Liver (tissue), 9 donors: ENCODE measurements around the gene CACNA1H. TPM values are rescaled to one million over a fixed set of nuclear protein-coding genes. Genes with fewer than 3 reads are reported as not detected.

Experiments used
- DNase-seq: peaks from one replicate; pipeline ENCODE4 v3.0.0-alpha.2; 2017; ENCODE audit warnings: low spot score
- H3K27ac ChIP-seq, 2 donors: one replicate each; pipeline ENCODE4 v1.7.0; 2013; ENCODE audit warnings: inconsistent platforms in 2 of 2, low read length in 2 of 2, control low read depth in 1 of 2, low read depth in 1 of 2, mild to moderate bottlenecking in 1 of 2
- H3K27me3 ChIP-seq, 4 donors: one replicate each; pipeline versions ENCODE4 v1.6.1 to v1.7.0; 2013; ENCODE audit warnings: low read length in 3 of 4, inconsistent platforms in 1 of 4, mild to moderate bottlenecking in 1 of 4, moderate library complexity in 1 of 4; ENCODE audit not compliant: control insufficient read depth in 4 of 4, insufficient read depth in 4 of 4
- H3K36me3 ChIP-seq, 4 donors: one replicate each; pipeline versions ENCODE4 v1.6.1 to v1.7.0; 2013; ENCODE audit warnings: low read length in 3 of 4, mild to moderate bottlenecking in 3 of 4, low read depth in 1 of 4, moderate library complexity in 1 of 4; ENCODE audit not compliant: control insufficient read depth in 4 of 4, insufficient read depth in 3 of 4
- H3K4me1 ChIP-seq, 4 donors: one replicate each; pipeline versions ENCODE4 v1.6.1 to v1.7.0; 2013; ENCODE audit warnings: low read length in 3 of 4, mild to moderate bottlenecking in 3 of 4, moderate library complexity in 1 of 4; ENCODE audit not compliant: control insufficient read depth in 4 of 4, insufficient read depth in 4 of 4
- H3K4me3 ChIP-seq, 3 donors: one replicate each; pipeline versions ENCODE4 v1.6.1 to v1.7.0; 2013; ENCODE audit warnings: low read length in 3 of 3, control low read depth in 1 of 3, low read depth in 1 of 3, mild to moderate bottlenecking in 1 of 3
- H3K9ac ChIP-seq, 2 donors: one replicate each; pipeline ENCODE4 v1.7.0; 2013; ENCODE audit warnings: low read length in 2 of 2, mild to moderate bottlenecking in 2 of 2, moderate library complexity in 2 of 2, control low read depth in 1 of 2, low read depth in 1 of 2
- H3K9me3 ChIP-seq, 4 donors: one replicate each; pipeline versions ENCODE4 v1.6.1 to v1.7.0; 2013; ENCODE audit warnings: low read length in 3 of 4; ENCODE audit not compliant: control insufficient read depth in 4 of 4
- ATF3 ChIP-seq: IDR thresholded peaks from 2 replicates; pipeline ENCODE4 v1.6.1; 2016; ENCODE audit warnings: antibody characterized with exemption
- CTCF ChIP-seq: fragments of 150-350 bp; IDR thresholded peaks from 2 replicates; pipeline ENCODE4 v1.5.1; 2017; ENCODE audit warnings: improper control_type of control experiment, low read depth, low read length; ENCODE audit not compliant: missing input control
- EGR1 ChIP-seq, 2 donors: IDR thresholded peaks; 2 replicates each; pipeline ENCODE4 v1.6.1; 2016 to 2018; ENCODE audit warnings: antibody characterized with exemption in 2 of 2, low read depth in 2 of 2
- GABPA ChIP-seq, 2 donors: IDR thresholded peaks in 1 of 2; conservative IDR thresholded peaks in 1 of 2; 2 replicates each; pipeline ENCODE4 v1.6.1; 2016; ENCODE audit warnings: antibody characterized with exemption in 2 of 2, mild to moderate bottlenecking in 1 of 2, moderate library complexity in 1 of 2
- HNF4A ChIP-seq, 2 donors: conservative IDR thresholded peaks; 2 replicates each; pipeline ENCODE4 v1.6.1; 2016; ENCODE audit warnings: antibody characterized with exemption in 2 of 2, mild to moderate bottlenecking in 2 of 2
- HNF4G ChIP-seq: IDR thresholded peaks from 2 replicates; pipeline ENCODE4 v1.6.1; 2016; ENCODE audit warnings: antibody characterized with exemption
- JUND ChIP-seq, 2 donors: IDR thresholded peaks; 2 replicates each; pipeline ENCODE4 v1.6.1; 2016; ENCODE audit warnings: antibody characterized with exemption in 2 of 2
- MAX ChIP-seq: IDR thresholded peaks from 2 replicates; pipeline ENCODE4 v1.6.1; 2016; ENCODE audit warnings: antibody characterized with exemption
- NR2F2 ChIP-seq: IDR thresholded peaks from 2 replicates; pipeline ENCODE4 v1.6.1; 2016; ENCODE audit warnings: antibody characterized with exemption
- REST ChIP-seq: IDR thresholded peaks from 2 replicates; pipeline ENCODE4 v1.6.1; 2016; ENCODE audit warnings: antibody characterized with exemption, mild to moderate bottlenecking
- RXRA ChIP-seq, 2 donors: IDR thresholded peaks; 2 replicates each; pipeline ENCODE4 v1.6.1; 2017 to 2018; ENCODE audit warnings: antibody characterized with exemption in 2 of 2, mild to moderate bottlenecking in 1 of 2
- SP1 ChIP-seq: IDR thresholded peaks from 2 replicates; pipeline ENCODE4 v1.6.1; 2018; ENCODE audit warnings: antibody characterized with exemption, mild to moderate bottlenecking
- TAF1 ChIP-seq: conservative IDR thresholded peaks from 2 replicates; pipeline ENCODE4 v1.6.1; 2016; ENCODE audit warnings: antibody characterized with exemption, mild to moderate bottlenecking
- YY1 ChIP-seq: IDR thresholded peaks from 2 replicates; pipeline ENCODE4 v1.6.1; 2016; ENCODE audit warnings: antibody characterized with exemption, mild to moderate bottlenecking
- ZBTB33 ChIP-seq: IDR thresholded peaks from 2 replicates; pipeline ENCODE4 v1.6.1; 2016; ENCODE audit warnings: antibody characterized with exemption
- WGBS: extraction: QIAGEN DNeasy Blood & Tissue Kit; methylation state at CpG from one replicate; pipeline ENCODE4 v1.1.7; 2013; 5-methylcytosine and 5-hydroxymethylcytosine counted together
- polyA plus RNA-seq, 2 donors: library from polyadenylated mRNA; stranded (reverse) in 1 of 2; unstranded in 1 of 2; fragments of 200-250 nt in 1 of 2; fragments of >200 nt in 1 of 2; fragmentation: Nextera tagmentation in 1 of 2; extraction: Ambion mirVana in 1 of 2; gene quantifications; one replicate each; pipeline versions ENCODE4 v1.2.1 to v1.2.3, GENCODE V29; 2013 to 2015
- total RNA-seq, 2 donors: library from RNA; depleted of rRNA; stranded (reverse); fragments of >200 nt; gene quantifications; one replicate each; pipeline ENCODE4 v1.2.3, GENCODE V29; 2014
- donor health status: healthy.
- donor health status: healthy.
- donor health status: healthy.
- donor health status: healthy.
- donor health status: healthy.

Gene CACNA1H
- total and polyA plus RNA-seq, 4 donors: 0.21 to 8.5 (median 6.1) TPM

- Histone ChIP-seq H3K27ac (no peak overlapping the region), H3K36me3 (peaks cover 0 to 61% (median 19%) of the 10 kb centered on the region in 4 donors), H3K4me3 (no peak overlapping the region), H3K4me1 (peaks cover 0 to 4% (median under 1%) of the 10 kb centered on the region in 4 donors), H3K9ac (no peak overlapping the region), H3K27me3 (no peaks in the 10 kb centered on the region), H3K9me3 (no peaks in the 10 kb centered on the region)
- WGBS: 89% methylated on average over 15 of the region's 21 CpGs
- no peak for TF ChIP-seq ATF3
- TF ChIP-seq GABPA (IDR thresholded peaks at IDR 0.05 in 1 of 2, conservative IDR thresholded peaks at IDR 0.05 in 1 of 2): no peak
- no peak for TF ChIP-seq ZBTB33
- TF ChIP-seq NR2F2: no peak
- no peak for TF ChIP-seq JUND (IDR thresholded peaks at IDR 0.05)
- no peak for TF ChIP-seq SP1
- TF ChIP-seq RXRA (IDR thresholded peaks at IDR 0.05): no peak
- no peak for TF ChIP-seq EGR1 (IDR thresholded peaks at IDR 0.05; ENCODE audit: low read depth in 2 of 2)
- no peak for TF ChIP-seq CTCF
- DNase-seq: no peak
Observed at GRCh38 chr16:1204933-1205332, 52.0 kb downstream of the CACNA1H start.

GRCh38 chr16:1206326-1206725 is 53.4 kb downstream of the CACNA1H start:
- no peak for TF ChIP-seq TAF1
- TF ChIP-seq MAX: no peak
- no peak for TF ChIP-seq YY1
- no peak for TF ChIP-seq JUND (IDR thresholded peaks at IDR 0.05)
- no peak for TF ChIP-seq HNF4A (conservative IDR thresholded peaks at IDR 0.05)
- TF ChIP-seq CTCF: no peak
- no peak for TF ChIP-seq REST
- no peak for TF ChIP-seq NR2F2
- TF ChIP-seq HNF4G: no peak
- WGBS: 65% methylated on average over 9 of the region's 9 CpGs
- peaks cover 0 to 65% (median 21%) of the 10 kb centered on the region in 4 donors for H3K36me3 ChIP-seq
- H3K27ac ChIP-seq: no peak overlapping the region
- no peak overlapping the region for H3K9ac ChIP-seq
- H3K4me1 ChIP-seq: no peaks in the 10 kb centered on the region
- H3K27me3 ChIP-seq: no peaks in the 10 kb centered on the region
- H3K4me3 ChIP-seq: no peak overlapping the region
- H3K9me3 ChIP-seq: no peaks in the 10 kb centered on the region
- DNase-seq: no peak
